Neural progenitor cell (in vitro differentiated cells): ENCODE data around the gene DDX17. TPM values are rescaled to one million over a fixed set of nuclear protein-coding genes. Genes with fewer than 3 reads are reported as not detected.

Experiments used
- DNase-seq: peaks from one replicate; pipeline ENCODE4 v3.0.0-alpha.2; 2016; ENCODE audit warnings: low spot score
- H2AFZ ChIP-seq: fragments of 200-600 bp; sonication (generic); replicated peaks from 2 replicates; pipeline ENCODE4 v1.6.1; 2016; ENCODE audit warnings: antibody characterized with exemption
- H3F3A ChIP-seq: fragments of 200-600 bp; sonication (generic); 2 replicates; pipeline ENCODE4 v1.6.1; 2016; ENCODE audit warnings: antibody characterized with exemption, low read depth
- H3K27ac ChIP-seq: fragments of 200-600 bp; sonication (generic); 2 replicates; pipeline ENCODE4 v1.5.1; 2016; ENCODE audit warnings: mild to moderate bottlenecking
- H3K27me3 ChIP-seq: fragments of 200-600 bp; sonication (generic); 2 replicates; pipeline ENCODE4 v1.6.1; 2016; ENCODE audit warnings: mild to moderate bottlenecking, moderate library complexity
- H3K36me3 ChIP-seq: fragments of 200-600 bp; sonication (generic); 2 replicates; pipeline ENCODE4 v1.5.1; 2016
- H3K4me1 ChIP-seq: fragments of 200-600 bp; sonication (generic); 2 replicates; pipeline ENCODE4 v1.6.1; 2016; ENCODE audit warnings: mixed run types
- H3K4me2 ChIP-seq: fragments of 200-600 bp; sonication (generic); 2 replicates; pipeline ENCODE4 v1.6.1; 2016
- H3K4me3 ChIP-seq: fragments of 200-600 bp; sonication (generic); 2 replicates; pipeline ENCODE4 v1.5.1; 2016
- H3K79me2 ChIP-seq: fragments of 200-600 bp; sonication (generic); 2 replicates; pipeline ENCODE4 v1.6.1; 2016; ENCODE audit warnings: low read depth
- H3K9ac ChIP-seq: fragments of 200-600 bp; sonication (generic); 2 replicates; pipeline ENCODE4 v1.6.1; 2016
- H3K9me3 ChIP-seq: fragments of 200-600 bp; sonication (generic); 2 replicates; pipeline ENCODE4 v1.5.1; 2016; ENCODE audit warnings: low read depth
- H4K20me1 ChIP-seq: fragments of 200-600 bp; sonication (generic); 2 replicates; pipeline ENCODE4 v1.6.1; 2016; ENCODE audit warnings: low read depth
- H3K27ac Mint-ChIP-seq: 3 replicates; pipeline ENCODE4 v1.8.0; 2021; ENCODE audit warnings: mixed read lengths
- H3K27me3 Mint-ChIP-seq: 2 replicates; pipeline ENCODE4 v1.8.0; 2022; ENCODE audit warnings: low read depth, mild to moderate bottlenecking, inconsistent platforms, moderate library complexity, mixed read lengths; ENCODE audit not compliant: insufficient read depth
- H3K36me3 Mint-ChIP-seq: 3 replicates; pipeline ENCODE4 v1.8.0; 2021; ENCODE audit warnings: mixed read lengths
- H3K4me1 Mint-ChIP-seq: 3 replicates; pipeline ENCODE4 v1.8.0; 2021; ENCODE audit warnings: mixed read lengths
- H3K4me3 Mint-ChIP-seq: 3 replicates; pipeline ENCODE4 v1.8.0; 2021; ENCODE audit warnings: mild to moderate bottlenecking, moderate library complexity, mixed read lengths
- H3K9me3 Mint-ChIP-seq: 3 replicates; pipeline ENCODE4 v1.8.0; 2020; ENCODE audit warnings: mixed read lengths
- CTCF ChIP-seq: fragments of 200-600 bp; sonication (generic); IDR thresholded peaks from 2 replicates; pipeline ENCODE4 v1.5.1; 2017; ENCODE audit warnings: antibody characterized with exemption, mild to moderate bottlenecking
- EZH2 ChIP-seq: fragments of 200-600 bp; sonication (generic); IDR thresholded peaks from 2 replicates; pipeline ENCODE4 v1.6.1; 2017; ENCODE audit warnings: antibody characterized with exemption, mild to moderate bottlenecking, moderate library complexity
- EZH2phosphoT487 ChIP-seq: fragments of 200-600 bp; sonication (generic); IDR thresholded peaks from 2 replicates; pipeline ENCODE4 v1.6.1; 2017; ENCODE audit warnings: antibody characterized with exemption
- total RNA-seq: library from RNA; depleted of rRNA; stranded (reverse); fragments of >200 nt; gene quantifications from 2 replicates; pipeline ENCODE4 v1.2.3, GENCODE V29; 2015; ENCODE audit warnings: low replicate concordance

The DDX17 gene
- total RNA-seq, 1 donor from 2014 or later, result 621 TPM

DNA sequence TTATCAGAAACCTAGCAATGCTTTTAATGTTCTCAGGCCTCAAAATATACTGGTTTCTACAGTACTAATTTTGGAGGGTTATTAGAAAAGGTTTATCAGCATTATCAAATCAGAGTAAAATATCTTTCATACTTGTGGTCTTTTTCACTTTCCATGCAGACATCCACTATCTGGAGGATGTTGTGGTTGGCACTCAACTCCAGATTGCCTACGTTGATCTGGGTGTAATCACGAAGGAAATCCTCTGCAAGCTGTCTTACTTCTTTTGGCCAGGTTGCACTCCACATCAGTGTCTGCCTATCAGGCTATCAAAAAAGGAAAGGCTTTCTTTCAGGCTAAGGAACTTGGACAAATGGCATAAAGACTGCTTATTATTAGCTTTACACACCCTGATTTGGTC lies 11.6 kb downstream of the DDX17 start:
- H3K36me3 ChIP-seq, result peaks cover 79% of the 10 kb centered on the region
- no peaks in the 10 kb centered on the region for H3K9me3 ChIP-seq
- H4K20me1 ChIP-seq, result peaks cover 91% of the 10 kb centered on the region
- H3K9ac ChIP-seq, result no peak overlapping the region
- no peaks in the 10 kb centered on the region for H3K4me1 ChIP-seq
- H2AFZ ChIP-seq, result no peak overlapping the region
- TF ChIP-seq EZH2 (no peak), CTCF (no peak), EZH2phosphoT487 (no peak)
- H3K4me3 ChIP-seq, result no peak overlapping the region
- no peak overlapping the region for H3K27ac Mint-ChIP-seq
- peaks cover 6% of the 10 kb centered on the region for H3K4me1 Mint-ChIP-seq
- peaks cover 1% of the 10 kb centered on the region for H3K27me3 Mint-ChIP-seq
- no peak overlapping the region for H3K4me2 ChIP-seq
- peaks cover 63% of the 10 kb centered on the region for H3K36me3 Mint-ChIP-seq
- H3K9me3 Mint-ChIP-seq, result no peaks in the 10 kb centered on the region
- H3K27me3 ChIP-seq, result no peaks in the 10 kb centered on the region
- H3K4me3 Mint-ChIP-seq, result no peak overlapping the region
- H3F3A ChIP-seq, result peaks cover 88% of the 10 kb centered on the region
- no peak overlapping the region for H3K27ac ChIP-seq
- peaks cover 97% of the 10 kb centered on the region for H3K79me2 ChIP-seq
- DNase-seq, result no peak

- H3F3A ChIP-seq, result peaks cover 98% of the 10 kb centered on the region
- H3K9me3 ChIP-seq, result no peaks in the 10 kb centered on the region
- no peak overlapping the region for H3K4me2 ChIP-seq
- H3K36me3 ChIP-seq, result peaks cover 76% of the 10 kb centered on the region
- H3K79me2 ChIP-seq, result peaks cover 84% of the 10 kb centered on the region
- Mint-ChIP-seq H3K4me1 (peaks cover 6% of the 10 kb centered on the region), H3K4me3 (no peak overlapping the region), H3K27me3 (peaks cover 2% of the 10 kb centered on the region), H3K36me3 (peaks cover 61% of the 10 kb centered on the region), H3K9me3 (no peaks in the 10 kb centered on the region), H3K27ac (no peak overlapping the region)
- H4K20me1 ChIP-seq, result peaks cover 93% of the 10 kb centered on the region
- DNase-seq, result no peak
- TF ChIP-seq CTCF (no peak), EZH2phosphoT487 (no peak), EZH2 (no peak)
- H3K4me1 ChIP-seq, result no peaks in the 10 kb centered on the region
- no peaks in the 10 kb centered on the region for H3K27me3 ChIP-seq
- no peak overlapping the region for H3K9ac ChIP-seq
- H3K27ac ChIP-seq, result peak overlapping the region; percentile 25
- H3K4me3 ChIP-seq, result no peak overlapping the region
- no peak overlapping the region for H2AFZ ChIP-seq
Measured at GRCh38 chr22:38491707-38492348, 14.3 kb downstream of the DDX17 start.

DNA sequence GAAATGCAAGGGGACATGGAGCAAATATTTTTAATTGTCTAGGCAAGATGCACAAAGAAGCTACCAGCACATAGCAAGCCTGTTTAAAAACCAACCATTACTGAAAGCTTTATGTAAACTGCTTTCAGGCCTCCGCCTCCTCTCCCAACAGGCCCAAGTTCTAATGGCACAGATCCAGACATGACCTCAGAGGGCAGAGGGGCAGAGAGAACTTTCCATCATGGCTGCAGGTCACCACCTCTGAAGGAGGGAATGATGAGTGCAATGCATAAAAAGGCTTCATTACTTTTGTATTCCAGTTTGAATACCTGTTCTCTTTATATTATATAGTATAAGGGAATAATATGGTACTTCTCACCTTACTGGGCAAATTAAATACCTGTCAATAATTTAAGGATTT lies 15.2 kb downstream of the DDX17 start:
- peaks cover 2% of the 10 kb centered on the region for H3K27me3 Mint-ChIP-seq
- H3K4me3 Mint-ChIP-seq, result no peak overlapping the region
- Histone ChIP-seq H3K9me3 (no peaks in the 10 kb centered on the region), H3K4me2 (no peak overlapping the region), H3K27me3 (no peaks in the 10 kb centered on the region), H4K20me1 (peaks cover 92% of the 10 kb centered on the region), H3K79me2 (peaks cover 75% of the 10 kb centered on the region), H2AFZ (no peak overlapping the region), H3K4me1 (no peaks in the 10 kb centered on the region), H3K27ac (peak overlapping the region; percentile 23), H3F3A (peaks cover 98% of the 10 kb centered on the region), H3K4me3 (no peak overlapping the region), H3K9ac (no peak overlapping the region), H3K36me3 (peaks cover 68% of the 10 kb centered on the region)
- H3K27ac Mint-ChIP-seq, result no peak overlapping the region
- H3K9me3 Mint-ChIP-seq, result no peaks in the 10 kb centered on the region
- H3K36me3 Mint-ChIP-seq, result peaks cover 63% of the 10 kb centered on the region
- peaks cover 6% of the 10 kb centered on the region for H3K4me1 Mint-ChIP-seq
- DNase-seq, result no peak
- no peak for TF ChIP-seq CTCF
- TF ChIP-seq EZH2, result no peak
- TF ChIP-seq EZH2phosphoT487, result no peak
